Adipocyte (in vitro differentiated cells): ENCODE measurements around the gene ATF6.

Experiments used
- DNase-seq: peaks from one replicate; pipeline ENCODE4 v3.0.0-alpha.2; 2015; ENCODE audit warnings: low read depth
- H3K27me3 ChIP-seq: replicated peaks from 2 replicates; pipeline ENCODE4 v1.7.0; 2013; ENCODE audit warnings: mild to moderate bottlenecking, low read length, moderate library complexity; ENCODE audit not compliant: control insufficient read depth, insufficient read depth
- H3K36me3 ChIP-seq: 2 replicates; pipeline ENCODE4 v1.7.0; 2013; ENCODE audit warnings: low read length, mild to moderate bottlenecking, moderate library complexity; ENCODE audit not compliant: control insufficient read depth, insufficient read depth, severe bottlenecking
- H3K4me1 ChIP-seq: 2 replicates; pipeline ENCODE4 v1.7.0; 2013; ENCODE audit warnings: mild to moderate bottlenecking, low read length, moderate library complexity; ENCODE audit not compliant: control insufficient read depth, insufficient read depth
- H3K4me3 ChIP-seq: 2 replicates; pipeline ENCODE4 v1.7.0; 2013; ENCODE audit warnings: mild to moderate bottlenecking, low read length, moderate library complexity
- H3K9ac ChIP-seq: 2 replicates; pipeline ENCODE4 v1.7.0; 2013; ENCODE audit warnings: mild to moderate bottlenecking, low read length, moderate library complexity
- H3K9me3 ChIP-seq: 2 replicates; pipeline ENCODE4 v1.7.0; 2013; ENCODE audit warnings: mild to moderate bottlenecking, low read length, moderate library complexity; ENCODE audit not compliant: control insufficient read depth

Gene ATF6

DNA sequence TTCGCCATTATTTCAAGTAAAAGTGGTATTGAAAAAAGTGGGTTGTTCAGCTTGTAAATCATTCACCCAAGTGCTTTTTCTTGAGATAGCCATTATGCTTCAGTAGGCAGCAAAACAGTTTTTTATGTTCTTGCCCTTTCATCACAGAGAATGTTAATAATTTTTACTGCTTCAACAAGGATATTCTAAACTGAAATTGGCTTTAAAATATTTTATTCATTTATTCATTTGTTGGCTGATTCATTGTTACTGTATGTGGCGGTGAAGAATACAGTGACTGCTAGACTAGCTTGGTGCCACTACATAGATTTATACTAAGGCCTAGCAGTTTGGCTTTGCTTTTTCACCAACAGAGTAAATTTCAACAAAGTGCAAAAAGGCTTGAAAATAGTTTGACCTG, 136.1 kb downstream of the ATF6 start:
- H3K9ac ChIP-seq: no peak overlapping the region
- no peaks in the 10 kb centered on the region for H3K27me3 ChIP-seq
- H3K4me3 ChIP-seq: no peak overlapping the region
- H3K4me1 ChIP-seq: peaks cover 4% of the 10 kb centered on the region
- DNase-seq: no peak
- H3K9me3 ChIP-seq: no peaks in the 10 kb centered on the region
- H3K36me3 ChIP-seq: no peaks in the 10 kb centered on the region

DNA sequence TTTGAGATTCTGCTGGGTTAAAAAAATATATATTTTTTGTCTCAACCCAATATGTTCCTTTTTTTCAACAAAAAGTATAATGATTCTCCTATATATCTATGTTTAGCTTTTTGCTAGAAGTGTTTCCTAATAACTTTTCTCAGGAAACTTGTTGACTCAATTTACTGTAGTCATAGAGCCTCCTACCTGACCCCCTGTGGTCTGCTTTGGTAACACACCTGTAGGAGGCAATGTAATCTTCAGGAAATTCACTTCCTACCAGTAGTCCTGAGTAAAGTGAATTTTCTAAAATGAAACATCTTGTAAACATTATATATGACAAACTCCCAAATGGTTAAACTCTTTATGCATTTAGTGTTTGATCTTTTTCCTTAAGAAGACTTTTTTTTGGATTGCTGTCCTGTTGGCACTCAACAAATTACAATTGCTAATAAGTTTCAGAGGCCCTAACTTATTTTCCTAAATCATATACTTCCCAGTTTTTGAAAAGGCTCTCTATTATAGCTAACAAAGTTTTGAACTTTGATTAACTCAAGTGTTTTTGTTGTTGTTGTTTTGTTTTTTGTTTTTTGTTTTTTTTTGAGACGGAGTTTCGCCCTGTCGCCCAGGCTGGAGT, 139.3 kb downstream of the ATF6 start:
- H3K4me3 ChIP-seq: no peak overlapping the region
- H3K4me1 ChIP-seq: peaks cover 24% of the 10 kb centered on the region
- no peak overlapping the region for H3K9ac ChIP-seq
- H3K27me3 ChIP-seq: no peaks in the 10 kb centered on the region
- DNase-seq: no peak
- no peaks in the 10 kb centered on the region for H3K9me3 ChIP-seq
- no peaks in the 10 kb centered on the region for H3K36me3 ChIP-seq

DNA sequence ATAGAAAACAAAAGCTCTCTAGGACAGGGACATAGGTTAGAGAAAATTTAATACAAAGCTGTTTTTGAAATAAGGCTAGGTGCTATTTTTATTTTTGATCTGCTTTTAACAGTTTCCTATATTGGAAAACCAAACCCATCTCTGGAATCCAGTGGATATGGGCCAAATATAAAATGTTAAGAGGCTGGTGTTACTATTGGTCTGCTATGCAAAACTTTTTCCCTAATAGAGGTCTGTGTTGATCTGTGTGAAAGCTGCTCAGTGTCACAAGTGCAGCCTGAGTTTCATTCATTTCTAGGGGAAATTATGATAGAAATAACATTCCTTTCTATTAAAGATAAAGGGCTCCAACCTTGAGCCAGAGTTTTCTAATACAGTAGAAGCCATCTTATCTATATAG, 141.1 kb downstream of the ATF6 start:
- H3K4me1 ChIP-seq: peaks cover 37% of the 10 kb centered on the region
- H3K9ac ChIP-seq: no peak overlapping the region
- no peaks in the 10 kb centered on the region for H3K27me3 ChIP-seq
- no peaks in the 10 kb centered on the region for H3K9me3 ChIP-seq
- H3K36me3 ChIP-seq: no peaks in the 10 kb centered on the region
- no peak for DNase-seq
- no peak overlapping the region for H3K4me3 ChIP-seq

GRCh38 chr1:161908264-161908663, 142.1 kb downstream of the ATF6 start:
- H3K27me3 ChIP-seq: no peaks in the 10 kb centered on the region
- peaks cover 38% of the 10 kb centered on the region for H3K4me1 ChIP-seq
- H3K9me3 ChIP-seq: no peaks in the 10 kb centered on the region
- no peak overlapping the region for H3K4me3 ChIP-seq
- DNase-seq: peak; percentile 66
- H3K9ac ChIP-seq: no peak overlapping the region
- H3K36me3 ChIP-seq: no peaks in the 10 kb centered on the region

- H3K9me3 ChIP-seq: no peaks in the 10 kb centered on the region
- H3K4me3 ChIP-seq: peak overlapping the region; percentile 17
- peak; percentile 73 for DNase-seq
- no peaks in the 10 kb centered on the region for H3K27me3 ChIP-seq
- H3K36me3 ChIP-seq: peaks cover 9% of the 10 kb centered on the region
- peak overlapping the region; percentile 55 for H3K9ac ChIP-seq
- peaks cover 50% of the 10 kb centered on the region for H3K4me1 ChIP-seq
These were observed 144.5 kb downstream of the ATF6 start for GRCh38 chr1:161910604-161911003.

DNA sequence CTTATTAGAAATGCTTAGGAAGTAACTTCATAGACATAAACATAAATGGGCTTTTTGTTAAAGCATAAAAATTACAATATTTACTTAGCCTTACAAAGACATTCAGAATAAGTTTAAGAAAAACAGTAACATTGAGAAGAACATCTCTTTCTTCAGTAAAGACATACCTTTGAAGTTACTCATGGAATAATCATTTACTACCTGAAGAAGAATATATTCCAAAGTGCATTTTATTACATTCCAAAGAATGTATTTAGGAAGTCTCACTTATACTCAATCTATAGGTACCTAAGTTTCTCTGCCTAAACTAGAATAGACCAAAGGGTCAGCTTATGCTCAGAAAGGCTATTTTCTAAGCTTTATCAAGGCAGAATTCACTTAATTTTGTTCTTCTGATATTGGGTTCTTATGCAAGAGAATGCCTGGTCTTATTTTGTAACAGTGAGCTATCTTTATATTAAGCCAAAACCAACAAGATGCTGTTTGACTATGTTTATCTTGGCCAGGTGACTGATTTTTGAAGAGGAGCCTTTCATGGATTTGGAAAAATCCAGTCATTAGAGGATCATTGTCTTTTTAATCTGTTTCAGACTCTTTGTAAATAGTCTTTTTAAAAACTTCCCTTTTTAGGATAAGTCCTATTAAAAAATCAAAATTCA, 147.5 kb downstream of the ATF6 start:
- H3K36me3 ChIP-seq: peaks cover 9% of the 10 kb centered on the region
- no peak overlapping the region for H3K9ac ChIP-seq
- peaks cover 32% of the 10 kb centered on the region for H3K4me1 ChIP-seq
- H3K9me3 ChIP-seq: no peaks in the 10 kb centered on the region
- DNase-seq: peak; percentile 70
- H3K27me3 ChIP-seq: no peaks in the 10 kb centered on the region
- no peak overlapping the region for H3K4me3 ChIP-seq

GRCh38 chr1:161914595-161914994, 148.5 kb downstream of the ATF6 start:
- Histone ChIP-seq H3K36me3 (peaks cover 9% of the 10 kb centered on the region), H3K9me3 (no peaks in the 10 kb centered on the region), H3K9ac (no peak overlapping the region), H3K27me3 (no peaks in the 10 kb centered on the region), H3K4me1 (peaks cover 32% of the 10 kb centered on the region), H3K4me3 (no peak overlapping the region)
- no peak for DNase-seq

GRCh38 chr1:161915051-161915503, 149.0 kb downstream of the ATF6 start:
- Histone ChIP-seq H3K9ac (no peak overlapping the region), H3K36me3 (peaks cover 9% of the 10 kb centered on the region), H3K4me3 (no peak overlapping the region), H3K4me1 (peaks cover 28% of the 10 kb centered on the region), H3K9me3 (no peaks in the 10 kb centered on the region), H3K27me3 (no peaks in the 10 kb centered on the region)
- DNase-seq: no peak

DNA sequence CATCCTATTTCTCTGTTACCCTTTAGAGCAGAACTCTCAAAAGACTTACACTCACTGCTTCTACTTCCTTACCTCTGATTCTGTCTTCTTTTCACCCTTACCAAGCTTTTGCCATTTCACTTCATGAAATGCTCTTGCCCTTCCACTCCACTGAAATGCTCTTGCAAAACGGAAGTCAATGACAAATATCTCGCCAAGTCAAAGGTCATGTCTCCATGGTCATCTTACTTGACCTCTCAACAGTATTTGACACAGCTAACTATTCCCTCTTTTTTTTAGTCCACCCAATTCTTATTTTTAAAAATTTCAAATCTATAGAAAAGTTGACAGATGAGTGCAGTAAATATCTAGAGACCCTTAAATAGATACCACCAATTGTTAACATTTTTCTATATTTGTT, 149.9 kb downstream of the ATF6 start:
- peaks cover 19% of the 10 kb centered on the region for H3K4me1 ChIP-seq
- no peak overlapping the region for H3K4me3 ChIP-seq
- no peaks in the 10 kb centered on the region for H3K27me3 ChIP-seq
- DNase-seq: no peak
- no peak overlapping the region for H3K9ac ChIP-seq
- H3K9me3 ChIP-seq: no peaks in the 10 kb centered on the region
- H3K36me3 ChIP-seq: peaks cover 9% of the 10 kb centered on the region

DNA sequence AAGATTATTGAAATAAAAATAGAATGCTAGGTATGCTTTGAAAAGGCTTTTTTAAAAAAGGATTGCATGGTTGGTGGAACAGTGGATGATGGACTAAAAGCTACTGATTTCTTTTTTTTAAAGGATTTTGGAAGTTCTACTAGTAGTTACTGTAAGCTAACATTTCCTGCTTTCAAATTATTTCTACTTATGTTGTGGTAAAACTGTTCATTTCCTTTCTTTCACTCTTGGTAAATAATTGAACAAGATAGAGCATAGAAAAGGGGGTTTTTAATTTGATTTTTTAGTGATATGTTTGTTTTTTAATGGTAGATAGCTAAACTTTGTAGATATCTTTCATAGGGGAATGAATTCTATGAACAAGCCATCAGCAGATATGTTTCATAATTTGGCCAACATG, 153.1 kb downstream of the ATF6 start:
- Histone ChIP-seq H3K27me3 (no peaks in the 10 kb centered on the region), H3K9ac (no peak overlapping the region)
- DNase-seq: no peak

GRCh38 chr1:161921491-161921890, 155.4 kb downstream of the ATF6 start:
- Histone ChIP-seq H3K9me3 (no peaks in the 10 kb centered on the region), H3K4me1 (peaks cover 8% of the 10 kb centered on the region), H3K4me3 (no peak overlapping the region), H3K9ac (no peak overlapping the region), H3K27me3 (no peaks in the 10 kb centered on the region), H3K36me3 (no peaks in the 10 kb centered on the region)
- DNase-seq: no peak

More for the DNA sequence above, 153.1 kb downstream of the ATF6 start:
- H3K9me3 ChIP-seq: no peaks in the 10 kb centered on the region
- H3K4me3 ChIP-seq: no peak overlapping the region
- peaks cover 8% of the 10 kb centered on the region for H3K36me3 ChIP-seq
- H3K4me1 ChIP-seq: peaks cover 11% of the 10 kb centered on the region
